Motor neuron (in vitro differentiated cells): ENCODE results near the gene RABL2A. TPM values are rescaled to one million over a fixed set of nuclear protein-coding genes. Genes with fewer than 3 reads are reported as not detected.
"Not testable (repeated sequence)": the region's sequence is repeated elsewhere in the genome, so short reads cannot be mapped to it uniquely, and the experiment has no call there.

Experiments used
- ATAC-seq, 8 experiments: fragments of 200-7000 bp; cut with Tn5 transposase; replicated peaks in 6 of 8; 2 replicates each; pipeline ENCODE4 v1.8.0; 2021; ENCODE audit warnings: mild to moderate bottlenecking in 8 of 8, moderate library complexity in 8 of 8
- H3K27ac ChIP-seq, 2 donors: fragments of 250-450 bp; sonication (Bioruptor Pico); 2 replicates each; pipeline ENCODE4 v1.9.0; 2021; ENCODE audit warnings: antibody characterized with exemption in 2 of 2, mild to moderate bottlenecking in 2 of 2, moderate library complexity in 1 of 2
- H3K4me1 ChIP-seq, 2 donors: fragments of 250-450 bp; sonication (Bioruptor Pico); replicated peaks in 1 of 2; 2 replicates each; pipeline ENCODE4 v1.6.1; 2021; ENCODE audit warnings: antibody characterized with exemption in 2 of 2, mild to moderate bottlenecking in 2 of 2, moderate library complexity in 1 of 2
- H3K4me3 ChIP-seq, 5 donors: fragments of 250-450 bp; sonication (Bioruptor Pico); 2 replicates each; pipeline ENCODE4 v1.9.0; 2021; ENCODE audit warnings: antibody characterized with exemption in 5 of 5, mild to moderate bottlenecking in 5 of 5, moderate library complexity in 4 of 5
- WGBS, 10 experiments: fragments of 450-650 bp; shearing (Covaris generic); methylation state at CpG; one replicate each; pipeline ENCODE4 v1.0.0; 2022; 5-methylcytosine and 5-hydroxymethylcytosine counted together
- in situ Hi-C, 9 experiments: fragments of 400-800 bp; cut with MboI; loops; one replicate each; pipeline ENCODE4 v1.15.0; 2021; ENCODE audit warnings: low sequenced_read_pairs in 9 of 9, low pct_unique_long_range_greater_than_20kb in 2 of 9; ENCODE audit not compliant: unreplicated experiment in 9 of 9
- total RNA-seq, 8 experiments: library from RNA; unstranded; fragments of 300-600 nt; gene quantifications; 2 replicates each; pipeline versions ENCODE4 v1.2.3 to v1.2.4, GENCODE V29; 2022

Gene RABL2A
- total RNA-seq, 8 experiments from 2014 or later = 5.3 to 31.2 (median 16.2) TPM

DNA sequence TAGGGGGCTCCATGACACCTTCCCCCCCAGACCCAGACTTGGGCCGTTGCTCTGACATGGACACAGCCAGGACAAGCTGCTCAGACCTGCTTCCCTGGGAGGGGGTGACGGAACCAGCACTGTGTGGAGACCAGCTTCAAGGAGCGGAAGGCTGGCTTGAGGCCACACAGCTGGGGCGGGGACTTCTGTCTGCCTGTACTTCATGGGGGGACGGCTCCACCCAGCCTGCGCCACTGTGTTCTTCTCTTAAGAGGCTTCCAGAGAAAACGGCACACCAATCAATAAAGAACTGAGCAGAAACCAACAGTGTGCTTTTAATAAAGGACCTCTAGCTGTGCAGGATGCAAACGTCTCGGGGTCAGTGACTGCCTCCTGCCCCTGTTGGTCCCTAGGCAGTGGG lies 28.3 kb upstream of the RABL2A start:
- in situ Hi-C loops, H3K4me3 ChIP-seq, H3K4me1 ChIP-seq, ATAC-seq, H3K27ac ChIP-seq: not testable (repeated sequence)
- WGBS, 10 experiments = no CpG with 5 or more reads among the region's 9 CpGs

DNA sequence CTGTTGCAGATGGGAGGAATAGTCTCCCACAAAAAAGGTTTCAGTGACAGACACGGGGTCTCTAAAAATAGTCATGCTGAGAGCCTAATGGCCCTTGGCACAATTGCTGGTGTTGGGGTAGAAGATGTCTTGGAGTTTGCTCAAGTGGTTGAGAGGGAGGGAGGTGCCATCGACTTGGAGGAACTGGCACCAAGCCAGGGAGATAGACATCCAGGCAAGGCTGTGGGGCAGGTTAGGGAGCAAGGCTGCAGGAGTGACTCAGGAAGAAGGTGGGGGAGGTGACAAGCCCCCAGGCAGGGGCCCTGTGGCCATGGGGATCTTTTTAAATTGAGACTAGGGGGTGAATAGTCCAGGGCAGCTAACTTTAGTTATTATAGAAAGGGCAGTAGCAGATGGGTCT lies 27.9 kb upstream of the RABL2A start:
- H3K4me3 ChIP-seq, in situ Hi-C loops, H3K4me1 ChIP-seq, H3K27ac ChIP-seq, ATAC-seq: not testable (repeated sequence)
- no CpG with 5 or more reads among the region's 2 CpGs for WGBS, 10 experiments

DNA sequence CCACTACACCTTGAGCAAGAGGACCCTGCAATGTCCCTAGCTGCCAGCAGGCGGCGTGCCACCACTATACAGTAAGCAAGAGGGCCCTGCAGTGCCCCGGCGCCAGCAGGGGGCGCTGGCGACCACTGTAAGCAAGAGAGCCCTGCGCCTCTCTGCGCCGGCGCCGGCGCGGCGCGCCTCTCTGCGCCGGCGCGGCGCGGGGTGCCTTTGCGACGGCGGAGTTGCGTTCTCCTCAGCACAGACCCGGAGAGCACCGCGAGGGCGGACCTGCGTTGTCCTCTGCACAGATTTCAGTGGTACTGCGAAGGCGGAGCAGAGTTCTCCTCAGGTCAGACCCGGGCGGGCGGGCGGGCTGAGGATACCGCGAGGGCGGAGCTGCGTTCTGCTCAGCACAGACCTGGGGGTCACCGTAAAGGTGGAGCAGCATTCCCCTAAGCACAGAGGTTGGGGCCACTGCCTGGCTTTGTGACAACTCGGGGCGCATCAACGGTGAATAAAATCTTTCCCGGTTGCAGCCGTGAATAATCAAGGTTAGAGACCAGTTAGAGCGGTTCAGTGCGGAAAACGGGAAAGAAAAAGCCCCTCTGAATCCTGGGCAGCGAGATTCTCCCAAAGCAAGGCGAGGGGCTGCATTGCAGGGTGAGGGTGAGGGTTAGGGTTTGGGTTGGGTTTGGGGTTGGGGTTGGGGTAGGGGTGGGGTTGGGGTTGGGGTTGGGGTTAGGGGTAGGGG lies 24.9 kb upstream of the RABL2A start:
- H3K4me1 ChIP-seq, H3K27ac ChIP-seq, in situ Hi-C loops: not testable (repeated sequence)
- WGBS, 10 experiments = 90 to 93% methylated on average over 2 to 3 of the region's 51 CpGs; no CpG with 5 or more reads in 8 of the 10 experiments
- ATAC-seq = peak in 3 of 8 experiments; percentile 14 to 93 (median 45)
- peak overlapping the region in 1 of 5 donors; percentile 48 for H3K4me3 ChIP-seq

DNA sequence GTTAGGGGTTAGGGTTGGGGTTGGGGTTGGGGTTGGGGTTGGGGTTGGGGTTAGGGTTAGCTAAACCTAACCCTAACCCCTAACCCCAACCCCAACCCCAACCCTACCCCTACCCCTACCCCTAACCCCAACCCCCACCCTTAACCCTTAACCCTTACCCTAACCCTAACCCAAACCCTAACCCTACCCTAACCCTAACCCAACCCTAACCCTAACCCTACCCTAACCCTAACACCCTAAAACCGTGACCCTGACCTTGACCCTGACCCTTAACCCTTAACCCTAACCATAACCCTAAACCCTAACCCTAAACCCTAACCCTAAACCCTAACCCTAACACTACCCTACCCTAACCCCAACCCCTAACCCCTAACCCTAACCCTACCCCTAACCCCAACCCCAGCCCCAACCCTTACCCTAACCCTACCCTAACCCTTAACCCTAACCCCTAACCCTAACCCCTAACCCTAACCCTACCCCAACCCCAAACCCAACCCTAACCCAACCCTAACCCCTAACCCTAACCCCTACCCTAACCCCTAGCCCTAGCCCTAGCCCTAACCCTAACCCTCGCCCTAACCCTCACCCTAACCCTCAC lies 24.1 kb upstream of the RABL2A start:
- H3K27ac ChIP-seq = peak overlapping the region in 1 of 2 donors; percentile 85
- WGBS, 10 experiments = no CpG with 5 or more reads among the region's 2 CpGs

DNA sequence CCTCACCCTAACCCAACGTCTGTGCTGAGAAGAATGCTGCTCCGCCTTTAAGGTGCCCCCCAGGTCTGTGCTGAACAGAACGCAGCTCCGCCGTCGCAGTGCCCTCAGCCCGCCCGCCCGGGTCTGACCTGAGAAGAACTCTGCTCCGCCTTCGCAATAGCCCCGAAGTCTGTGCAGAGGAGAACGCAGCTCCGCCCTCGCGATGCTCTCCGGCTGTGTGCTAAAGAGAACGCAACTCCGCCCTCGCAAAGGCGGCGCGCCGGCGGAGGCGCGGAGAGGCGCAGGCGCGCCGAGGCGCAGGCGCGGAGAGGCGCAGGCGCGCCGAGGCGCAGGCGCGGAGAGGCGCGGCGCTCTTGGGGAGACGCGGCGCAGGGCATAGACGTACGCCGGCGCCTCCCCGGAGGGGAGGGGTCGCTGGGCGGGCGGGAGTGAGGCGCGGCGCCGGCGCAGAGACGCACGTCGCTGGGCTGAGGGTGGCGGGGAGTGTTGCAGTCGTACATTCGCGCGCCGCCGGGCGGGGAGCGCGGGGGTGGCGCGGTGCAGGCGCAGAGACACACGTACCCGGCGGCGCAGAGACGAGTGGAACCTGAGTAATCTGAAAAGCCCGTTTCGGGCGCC lies 23.5 kb upstream of the RABL2A start:
- peak overlapping the region in 4 of 5 donors; percentile 52 to 93 (median 59) for H3K4me3 ChIP-seq
- WGBS, 10 experiments = 80 to 100% methylated on average over 5 to 6 of the region's 84 CpGs; no CpG with 5 or more reads in 8 of the 10 experiments
- in situ Hi-C loops, H3K4me1 ChIP-seq: not testable (repeated sequence)
- peak overlapping the region in 1 of 2 donors; percentile 85 for H3K27ac ChIP-seq
- peak; percentile 30 to 98 (median 76) for ATAC-seq

More for the DNA sequence above, 24.1 kb upstream of the RABL2A start:
- Histone ChIP-seq H3K4me3 (peak overlapping the region in 4 of 5 donors; percentile 52 to 93 (median 59)), H3K4me1 (no peaks in the 10 kb centered on the region)
- ATAC-seq = peak in 7 of 8 experiments; percentile 34 to 72 (median 60)
- in situ Hi-C loops = no loop called here

DNA sequence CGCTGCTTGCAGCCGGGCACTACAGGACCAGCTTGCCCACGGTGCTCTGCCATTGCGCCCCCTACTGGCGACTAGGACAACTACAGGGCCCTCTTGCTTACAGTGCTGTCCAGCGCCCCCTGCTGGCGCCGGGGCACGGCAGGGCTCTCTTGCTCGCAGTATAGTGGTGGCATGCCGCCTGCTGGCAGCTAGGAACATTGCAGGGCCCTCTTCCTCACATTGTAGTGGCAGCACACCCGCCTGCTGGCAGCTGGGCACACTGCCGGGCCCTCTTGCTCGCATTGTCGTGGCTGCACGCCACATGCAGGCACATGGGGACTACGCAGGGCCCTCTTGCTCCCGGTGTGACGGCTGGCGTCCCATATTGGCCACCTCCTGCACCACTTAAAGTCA lies 23.0 kb upstream of the RABL2A start:
- H3K4me3 ChIP-seq = peak overlapping the region in 4 of 5 donors; percentile 14 to 60 (median 22)
- ATAC-seq, H3K4me1 ChIP-seq, H3K27ac ChIP-seq, in situ Hi-C loops: not testable (repeated sequence)
- WGBS, 10 experiments = 20 to 94% (median 60%) methylated on average over 3 to 5 of the region's 20 CpGs; no CpG with 5 or more reads in 7 of the 10 experiments

DNA sequence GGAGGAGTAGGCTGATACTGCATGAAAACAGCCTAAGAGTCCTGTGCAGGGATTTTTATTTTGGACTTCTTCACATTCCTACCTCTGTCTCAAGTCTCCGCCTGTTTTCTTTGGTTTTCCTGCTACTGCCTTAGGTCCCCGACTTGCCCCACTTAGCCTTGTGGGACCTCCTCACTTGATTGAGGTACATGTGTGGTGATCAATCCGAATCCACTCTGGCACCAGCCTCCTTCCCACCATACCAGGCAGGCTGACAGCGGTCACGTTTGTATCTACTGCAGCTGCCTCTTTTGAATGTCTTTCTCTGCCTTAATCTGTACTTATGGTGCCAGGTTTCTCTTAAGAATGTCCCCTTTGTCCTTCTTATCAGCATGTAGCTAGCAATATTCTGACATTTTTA lies 22.4 kb upstream of the RABL2A start:
- ATAC-seq, H3K4me3 ChIP-seq, H3K27ac ChIP-seq, in situ Hi-C loops, H3K4me1 ChIP-seq: not testable (repeated sequence)
- 83 to 100% methylated on average over 1 of the region's 5 CpGs; no CpG with 5 or more reads in 8 of the 10 experiments for WGBS, 10 experiments

DNA sequence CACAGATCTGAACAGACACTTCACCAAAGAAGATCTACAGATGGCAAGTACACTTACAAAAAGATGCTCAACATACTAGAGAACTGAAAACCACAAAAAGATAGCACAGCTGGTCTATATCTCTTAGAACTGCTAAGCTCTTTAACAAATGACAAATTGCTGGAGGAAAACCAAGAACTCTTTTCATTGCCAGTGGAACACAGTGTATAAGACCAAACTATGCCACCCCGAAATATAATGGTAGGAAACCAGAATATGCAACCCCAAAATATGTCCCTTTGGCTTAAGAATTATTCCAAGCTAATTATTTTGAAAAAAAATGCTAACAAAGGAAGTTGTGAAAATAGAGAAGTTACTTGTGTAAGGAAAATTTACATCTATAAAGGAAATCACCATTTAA lies 21.0 kb upstream of the RABL2A start:
- ATAC-seq, H3K4me1 ChIP-seq, H3K27ac ChIP-seq, in situ Hi-C loops, H3K4me3 ChIP-seq: not testable (repeated sequence)
- WGBS, 10 experiments = 67 to 75% methylated on average over 1 of the region's 1 CpG; no CpG with 5 or more reads in 8 of the 10 experiments

DNA sequence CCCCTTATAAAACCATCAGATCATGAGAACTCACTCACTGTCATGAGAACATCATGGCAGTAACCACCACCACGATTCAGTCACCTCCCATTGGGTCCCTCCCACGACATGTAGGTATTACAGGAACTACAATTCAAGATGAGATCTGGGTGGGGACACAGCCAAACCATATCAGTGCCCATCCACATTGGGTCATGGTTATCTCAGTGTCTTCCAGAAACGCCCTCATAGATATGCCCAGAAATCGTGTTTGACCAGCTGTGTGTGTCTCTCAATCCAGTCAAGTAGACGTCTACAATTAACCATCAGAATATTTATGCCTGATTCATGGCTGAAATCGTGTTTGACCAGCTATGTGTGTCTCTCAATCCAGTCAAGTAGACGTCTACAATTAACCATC lies 17.2 kb upstream of the RABL2A start:
- H3K4me3 ChIP-seq, H3K27ac ChIP-seq, ATAC-seq, in situ Hi-C loops, H3K4me1 ChIP-seq: not testable (repeated sequence)
- no CpG with 5 or more reads among the region's 7 CpGs for WGBS, 10 experiments

DNA sequence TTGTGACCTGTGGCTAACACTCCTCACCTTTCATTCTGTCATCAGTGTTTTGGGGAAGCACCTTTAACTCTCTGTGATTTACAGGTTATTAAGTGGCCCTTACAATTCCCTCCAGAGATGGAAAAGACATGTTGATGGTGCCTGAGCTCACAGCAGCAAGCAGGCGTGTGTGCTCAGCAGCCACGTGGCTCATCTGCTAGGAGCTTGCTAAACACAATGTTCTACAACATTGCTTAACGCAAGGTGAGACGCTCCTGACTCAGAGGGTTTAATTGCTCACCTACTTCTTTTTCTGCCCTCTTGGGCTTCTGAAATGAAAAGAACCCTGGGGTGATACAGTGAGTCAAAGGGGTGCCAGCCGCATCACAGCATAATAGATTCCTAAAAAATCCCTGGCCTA lies 6.1 kb upstream of the RABL2A start:
- WGBS, 10 experiments = no CpG with 5 or more reads among the region's 5 CpGs
- ATAC-seq, H3K4me3 ChIP-seq, H3K4me1 ChIP-seq, H3K27ac ChIP-seq, in situ Hi-C loops: not testable (repeated sequence)

DNA sequence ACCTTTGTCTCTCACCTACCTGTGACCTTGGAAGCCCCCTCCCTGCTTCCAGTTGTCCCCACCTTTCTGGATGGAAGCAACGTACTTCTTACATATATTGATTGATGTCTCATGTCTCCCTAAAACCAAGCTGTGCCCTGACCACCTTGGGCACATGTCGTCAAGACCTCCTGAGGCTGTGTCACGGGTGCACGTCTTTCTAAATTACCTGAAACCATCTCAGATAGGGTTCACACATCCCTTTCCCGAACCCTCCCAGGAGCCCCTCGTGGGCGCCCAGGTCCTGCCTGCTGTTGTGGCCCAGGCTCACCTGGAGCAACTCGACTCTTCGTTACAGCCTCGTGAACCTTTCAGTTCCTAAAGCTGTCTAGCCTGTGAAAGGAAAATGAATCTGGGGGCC lies 1.2 kb upstream of the RABL2A start:
- H3K4me3 ChIP-seq, H3K27ac ChIP-seq, in situ Hi-C loops, ATAC-seq, H3K4me1 ChIP-seq: not testable (repeated sequence)
- WGBS, 10 experiments = no CpG with 5 or more reads among the region's 10 CpGs

DNA sequence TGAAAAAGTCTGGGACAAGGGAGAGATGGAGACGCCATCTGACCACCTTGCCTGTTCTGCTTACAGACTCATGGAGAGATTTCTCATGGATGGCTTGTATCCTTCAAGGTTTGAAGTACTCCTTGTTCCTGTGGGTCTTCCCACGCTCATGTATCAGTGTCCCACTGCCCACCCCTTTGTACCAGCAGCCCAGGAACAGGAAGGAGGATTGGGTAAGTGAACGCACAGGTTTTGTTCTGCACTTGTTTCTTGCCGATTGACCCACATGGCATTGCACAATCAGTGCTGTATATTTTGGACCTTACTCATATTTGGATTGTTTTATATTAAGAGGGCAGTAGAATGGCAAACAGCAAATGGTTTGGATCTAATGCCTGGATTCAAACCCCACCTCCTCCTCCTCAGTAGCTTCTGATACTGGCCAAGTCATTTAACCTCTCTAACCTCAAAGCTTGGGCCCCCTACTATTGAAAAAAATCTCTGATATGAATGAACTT lies 5.8 kb downstream of the RABL2A start:
- ATAC-seq, H3K4me1 ChIP-seq, in situ Hi-C loops, H3K27ac ChIP-seq, H3K4me3 ChIP-seq: not testable (repeated sequence)
- no CpG with 5 or more reads among the region's 4 CpGs for WGBS, 10 experiments

DNA sequence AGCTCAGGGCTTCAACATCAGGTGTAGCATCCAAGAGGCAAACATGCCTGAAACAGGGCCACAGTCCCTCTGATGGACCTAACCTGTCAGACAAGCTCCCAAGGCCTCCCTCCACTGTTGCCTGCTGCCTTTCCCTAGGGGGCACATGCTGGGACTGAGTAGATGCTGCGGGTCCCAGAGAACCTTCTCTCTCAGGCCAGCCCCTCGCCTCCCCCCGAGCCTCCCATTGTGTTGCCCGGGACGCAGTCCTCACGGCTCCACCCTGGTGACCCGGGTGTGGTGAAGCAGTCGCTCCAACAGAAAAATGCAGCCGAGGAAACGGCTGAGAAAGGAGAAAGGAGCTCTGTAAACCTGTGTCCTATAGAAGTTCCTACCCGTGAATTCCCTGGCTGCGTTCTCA lies 8.3 kb downstream of the RABL2A start:
- H3K27ac ChIP-seq, H3K4me3 ChIP-seq, in situ Hi-C loops, H3K4me1 ChIP-seq: not testable (repeated sequence)
- WGBS, 10 experiments = 68 to 100% (median 89%) methylated on average over 1 to 5 of the region's 12 CpGs; no CpG with 5 or more reads in 5 of the 10 experiments
- ATAC-seq = peak in 3 of 8 experiments; percentile 25 to 87 (median 31)
